NOMO-1 treated with dmso at 0.1 percent for 144 hours (cell line): ENCODE data around the gene LY9.

Source experiments
- DNase-seq: peaks from one replicate; lab custom pipeline; 2025; ENCODE audit not compliant: unreplicated experiment; lab: John Stamatoyannopoulos, UW

The LY9 gene

GRCh38 chr1:160834945-160835565 lies 39.1 kb downstream of the LY9 start:
- DNase-seq = no peak

GRCh38 chr1:160835751-160836150 lies 39.8 kb downstream of the LY9 start:
- no peak for DNase-seq

- DNase-seq = no peak
Observed at GRCh38 chr1:160836561-160836960, 40.6 kb downstream of the LY9 start.

- no peak for DNase-seq
Observed at GRCh38 chr1:160836981-160837557, 41.1 kb downstream of the LY9 start.

GRCh38 chr1:160837558-160838205 lies 41.7 kb downstream of the LY9 start:
- no peak for DNase-seq

GRCh38 chr1:160838888-160839287 lies 42.9 kb downstream of the LY9 start:
- no peak for DNase-seq

- DNase-seq = no peak
Observed at GRCh38 chr1:160839746-160840145, 43.8 kb downstream of the LY9 start.

- no peak for DNase-seq
Observed at GRCh38 chr1:160841079-160841478, 45.1 kb downstream of the LY9 start.

- peak; percentile 50 for DNase-seq
Observed at GRCh38 chr1:160844447-160845232, 48.7 kb downstream of the LY9 start.

- no peak for DNase-seq
Observed at GRCh38 chr1:160846281-160846680, 50.3 kb downstream of the LY9 start.

GRCh38 chr1:160850541-160850940 lies 54.6 kb downstream of the LY9 start:
- DNase-seq = no peak

- no peak for DNase-seq
Observed at GRCh38 chr1:160850993-160851392, 55.0 kb downstream of the LY9 start.

- no peak for DNase-seq
Observed at GRCh38 chr1:160853014-160853413, 57.0 kb downstream of the LY9 start.

- no peak for DNase-seq
Observed at GRCh38 chr1:160853754-160854153, 57.8 kb downstream of the LY9 start.

GRCh38 chr1:160855181-160855981 lies 59.4 kb downstream of the LY9 start:
- DNase-seq = no peak

- DNase-seq = no peak
Observed at GRCh38 chr1:160858097-160858496, 62.1 kb downstream of the LY9 start.

GRCh38 chr1:160858507-160858906 lies 62.5 kb downstream of the LY9 start:
- DNase-seq = no peak

GRCh38 chr1:160859166-160859565 lies 63.2 kb downstream of the LY9 start:
- DNase-seq = peak; percentile 43

GRCh38 chr1:160860840-160861505 lies 65.0 kb downstream of the LY9 start:
- DNase-seq = no peak
